Endothelial cell of umbilical vein (primary cell): ENCODE results near the gene IL36B. TPM values are rescaled to one million over a fixed set of nuclear protein-coding genes. Genes with fewer than 3 reads are reported as not detected.

Experiments used
- BruUV-seq: library from RNA; stranded (reverse); fragments of 400-500 nt; replicated peaks from 2 replicates; lab custom pipeline; 2021; lab: Mats Ljungman, UMichigan
- CTCF ChIA-PET: fragments of 300-600, 350-600 bp; sonication (Branson Sonifier 250); formaldehyde crosslinking; loops from one replicate; lab custom pipeline; 2021; ENCODE audit warnings: antibody characterized with exemption, inconsistent platforms; lab: Charles Lee
- POLR2A ChIA-PET: fragments of 300-600, 350-600 bp; sonication (Branson Sonifier 250); formaldehyde crosslinking; loops from one replicate; lab custom pipeline; 2021; ENCODE audit warnings: antibody characterized with exemption, inconsistent platforms; lab: Charles Lee
- DNase-seq: peaks from one replicate; pipeline ENCODE4 v3.0.0-alpha.2; 2011; ENCODE audit warnings: low read depth, low spot score
- FAIRE-seq: peaks from 2 replicates; lab custom pipeline; 2011; peaks lifted over from hg19 to GRCh38; lab: Jason Lieb, UNC
- H2AFZ ChIP-seq: 2 replicates; pipeline ENCODE4 v1.6.0; 2012; ENCODE audit warnings: low read depth, low read length, control low read depth, inconsistent platforms
- H3K27ac ChIP-seq: 2 replicates; pipeline ENCODE4 v1.5.1; 2011; ENCODE audit warnings: low read depth, mild to moderate bottlenecking, control low read depth, low read length, moderate library complexity; ENCODE audit not compliant: insufficient read depth
- H3K27me3 ChIP-seq, 2 experiments: 2 replicates each; pipeline versions ENCODE4 v1.6.0 to v1.6.1; 2011; ENCODE audit warnings: low read length in 2 of 2, mixed read lengths in 1 of 2; ENCODE audit not compliant: control insufficient read depth in 2 of 2, insufficient read depth in 2 of 2
- H3K36me3 ChIP-seq, 2 experiments: 2 replicates in 1 of 2; 3 replicates in 1 of 2; pipeline ENCODE4 v1.5.1; 2011; ENCODE audit warnings: low read length in 2 of 2, mild to moderate bottlenecking in 1 of 2, moderate library complexity in 1 of 2; ENCODE audit not compliant: control insufficient read depth in 2 of 2, insufficient read depth in 2 of 2; ENCODE audit errors: extremely low read depth in 1 of 2
- H3K4me1 ChIP-seq: 3 replicates; pipeline ENCODE4 v1.5.1; 2011; ENCODE audit warnings: mild to moderate bottlenecking, low read length; ENCODE audit not compliant: control insufficient read depth, insufficient read depth; ENCODE audit errors: extremely low read depth
- H3K4me2 ChIP-seq: 2 replicates; pipeline ENCODE4 v1.6.1; 2011; ENCODE audit warnings: low read length, control low read depth, mixed read lengths; ENCODE audit not compliant: insufficient read depth
- H3K4me3 ChIP-seq, 3 experiments: fragments of 200-600 bp in 1 of 3; sonication (generic), shearing (Covaris generic) in 1 of 3; replicated peaks in 1 of 3; 2 replicates each; pipeline ENCODE4 v1.5.1; 2011 to 2016; ENCODE audit warnings: control low read depth in 3 of 3, low read length in 3 of 3, mild to moderate bottlenecking in 2 of 3, inconsistent platforms in 1 of 3, low read depth in 1 of 3, moderate library complexity in 1 of 3; ENCODE audit not compliant: insufficient read depth in 1 of 3
- H3K79me2 ChIP-seq: 2 replicates; pipeline ENCODE4 v1.6.0; 2012; ENCODE audit warnings: low read length, inconsistent platforms; ENCODE audit not compliant: control insufficient read depth, insufficient read depth
- H3K9ac ChIP-seq: replicated peaks from 2 replicates; pipeline ENCODE3; 2011; ENCODE audit warnings: low read length, control low read depth; ENCODE audit not compliant: insufficient read depth; ENCODE audit errors: extremely low read depth
- H3K9me1 ChIP-seq: replicated peaks from 3 replicates; pipeline ENCODE4 v1.6.0; 2011; ENCODE audit warnings: mild to moderate bottlenecking, low read length; ENCODE audit not compliant: control insufficient read depth, insufficient read depth; ENCODE audit errors: extremely low read depth
- H3K9me3 ChIP-seq: replicated peaks from 2 replicates; pipeline ENCODE4 v1.5.1; 2012; ENCODE audit warnings: low read length, inconsistent platforms; ENCODE audit not compliant: control insufficient read depth, insufficient read depth
- H4K20me1 ChIP-seq: replicated peaks from 2 replicates; pipeline ENCODE3; 2011; ENCODE audit warnings: mild to moderate bottlenecking, low read length; ENCODE audit not compliant: control insufficient read depth, insufficient read depth; ENCODE audit errors: extremely low read depth
- CTCF ChIP-seq, 2 donors: IDR thresholded peaks; 1 replicate in 1 of 2; 2 replicates in 1 of 2; pipeline ENCODE4 v1.5.1; 2011; ENCODE audit warnings: low read length in 2 of 2, mild to moderate bottlenecking in 2 of 2, moderate library complexity in 2 of 2, control low read depth in 1 of 2, inconsistent platforms in 1 of 2, low read depth in 1 of 2; ENCODE audit not compliant: insufficient read depth in 1 of 2; ENCODE audit errors: extremely low read depth in 1 of 2
- EZH2 ChIP-seq: IDR thresholded peaks from 2 replicates; pipeline ENCODE4 v1.6.1; 2012; ENCODE audit warnings: borderline replicate concordance, low read depth, mild to moderate bottlenecking, moderate library complexity, low read length, inconsistent platforms; ENCODE audit not compliant: severe bottlenecking
- FOS ChIP-seq: IDR thresholded peaks from 2 replicates; pipeline ENCODE4 v1.6.1; 2011; ENCODE audit warnings: mild to moderate bottlenecking, low read length, moderate library complexity, borderline replicate concordance; ENCODE audit not compliant: insufficient read depth
- GATA2 ChIP-seq: IDR thresholded peaks from 2 replicates; pipeline ENCODE4 v1.7.0; 2011; ENCODE audit warnings: low read depth, mild to moderate bottlenecking, moderate library complexity, mixed read lengths, low read length; ENCODE audit not compliant: insufficient read length, insufficient read depth
- JUN ChIP-seq: IDR thresholded peaks from 2 replicates; pipeline ENCODE4 v1.6.1; 2011; ENCODE audit warnings: borderline replicate concordance, low read depth; ENCODE audit not compliant: insufficient read length, insufficient read depth
- MAX ChIP-seq: IDR thresholded peaks from 2 replicates; pipeline ENCODE4 v1.6.1; 2011; ENCODE audit not compliant: insufficient read depth, insufficient read length
- MYC ChIP-seq: IDR thresholded peaks from one replicate; pipeline ENCODE4 v1.6.1; 2011; ENCODE audit warnings: mild to moderate bottlenecking, low read depth, low read length
- POLR2A ChIP-seq: IDR thresholded peaks from 2 replicates; pipeline ENCODE4 v1.6.1; 2012; ENCODE audit warnings: low read depth, mild to moderate bottlenecking, control low read depth, low read length
- POLR2AphosphoS5 ChIP-seq: IDR thresholded peaks from 2 replicates; pipeline ENCODE4 v1.6.1; 2012; ENCODE audit warnings: low read depth, mild to moderate bottlenecking, control low read depth, low read length, moderate library complexity; ENCODE audit not compliant: insufficient read depth
- dilution Hi-C: fragments of 300-500 bp; cut with MboI; formaldehyde crosslinking; loops from one replicate; pipeline ENCODE4 v1.15.0; 2019; ENCODE audit warnings: low sequenced_read_pairs; ENCODE audit not compliant: extremely low pct_ligation_motif_present
- intact Hi-C: fragments of 100-400 bp; cut with micrococcal nuclease; formaldehyde crosslinking; loops from one replicate; pipeline ENCODE4 v1.10.0; 2022
- polyA plus RNA-seq, 4 experiments: library from polyadenylated mRNA; depleted of rRNA in 3 of 4; stranded (reverse) in 3 of 4; unstranded in 1 of 4; fragments of >200 nt; gene quantifications; 2 replicates each; pipeline versions ENCODE4 v1.2.1 to v1.2.3, GENCODE V29; 2011 to 2012; ENCODE audit warnings: missing spikeins in 1 of 4
- total RNA-seq: library from RNA; stranded (reverse); gene quantifications from 2 replicates; pipeline ENCODE4 v1.2.3, GENCODE V29; 2021

The IL36B gene
- total and polyA plus RNA-seq, 2 donors (not counting 3 experiments of a cell fraction or from before 2014, with no cell fraction given), result not detected

GRCh38 chr2:113050921-113051895 lies 1.5 kb downstream of the IL36B start:
- Histone ChIP-seq H3K4me3 (no peak overlapping the region), H2AFZ (no peak overlapping the region), H3K4me1 (no peaks in the 10 kb centered on the region), H3K9me1 (no peaks in the 10 kb centered on the region), H3K79me2 (no peaks in the 10 kb centered on the region), H3K4me2 (no peak overlapping the region), H3K36me3 (no peaks in the 10 kb centered on the region), H4K20me1 (no peaks in the 10 kb centered on the region), H3K27ac (no peak overlapping the region), H3K9ac (no peak overlapping the region), H3K27me3 (no peaks in the 10 kb centered on the region), H3K9me3 (no peaks in the 10 kb centered on the region)
- intact Hi-C loops, result no loop called here
- ChIA-PET POLR2A (no interaction called here), CTCF (no interaction called here)
- dilution Hi-C loops, result no loop called here
- TF ChIP-seq EZH2 (no peak), MYC (no peak), CTCF (IDR thresholded peaks at IDR 0.05; ENCODE audit: extremely low read depth in 1 of 2, insufficient read depth in 1 of 2, low read depth in 1 of 2, low read length in 2 of 2) (no peak), POLR2A (no peak), JUN (no peak), POLR2AphosphoS5 (no peak), MAX (no peak), FOS (no peak), GATA2 (no peak)
- DNase-seq (no peak), FAIRE-seq (no peak)
- BruUV-seq, result no TSS peak
